ENCODE data around the gene TRPC4. TPM values are rescaled to one million over a fixed set of nuclear protein-coding genes. Genes with fewer than 3 reads are reported as not detected.

The TRPC4 gene
- total RNA-seq, 1 donor from 2014 or later: not detected

GRCh38 chr13:37868691-37869505 is 674 bp downstream of the TRPC4 start:
- peaks cover 11% of the 10 kb centered on the region for H3K27me3 Mint-ChIP-seq (ENCODE audit: unreplicated experiment)
- H3K4me3 Mint-ChIP-seq (ENCODE audit: unreplicated experiment): peak overlapping the region; percentile 87
- no peak for TF ChIP-seq CTCF (IDR thresholded peaks at IDR 0.05; ENCODE audit: partially characterized antibody, unreplicated experiment)
- no peak overlapping the region for H3K27ac Mint-ChIP-seq (ENCODE audit: unreplicated experiment)
- no peak for DNase-seq
- no peaks in the 10 kb centered on the region for H3K36me3 Mint-ChIP-seq (ENCODE audit: unreplicated experiment)
- H3K4me1 Mint-ChIP-seq (ENCODE audit: low read depth, unreplicated experiment): peaks cover 10% of the 10 kb centered on the region
- peaks cover 2% of the 10 kb centered on the region for H3K9me3 Mint-ChIP-seq (ENCODE audit: unreplicated experiment)

DNA sequence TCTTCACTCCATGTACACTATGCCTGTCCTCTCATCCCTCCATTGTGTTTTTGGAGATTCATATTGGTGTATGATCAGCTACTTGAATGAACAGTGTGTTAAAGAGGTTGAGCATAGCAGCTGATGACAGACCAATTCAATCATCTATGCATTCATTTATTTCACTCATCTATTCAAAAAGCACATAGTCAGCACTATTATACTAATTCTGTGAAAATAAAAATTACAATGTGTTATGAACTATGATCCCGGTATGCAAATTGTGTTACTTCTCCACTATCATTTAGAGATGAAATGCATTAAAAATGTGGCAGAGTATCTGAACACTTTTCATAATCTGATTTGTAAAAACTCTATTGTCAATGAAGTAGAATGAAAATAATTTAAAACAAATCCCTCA is 5.9 kb downstream of the TRPC4 start:
- H3K9me3 Mint-ChIP-seq (ENCODE audit: unreplicated experiment): no peaks in the 10 kb centered on the region
- H3K27ac Mint-ChIP-seq (ENCODE audit: unreplicated experiment): no peak overlapping the region
- H3K4me1 Mint-ChIP-seq (ENCODE audit: low read depth, unreplicated experiment): peaks cover 1% of the 10 kb centered on the region
- H3K4me3 Mint-ChIP-seq (ENCODE audit: unreplicated experiment): no peak overlapping the region
- no peaks in the 10 kb centered on the region for H3K36me3 Mint-ChIP-seq (ENCODE audit: unreplicated experiment)
- no peaks in the 10 kb centered on the region for H3K27me3 Mint-ChIP-seq (ENCODE audit: unreplicated experiment)
- DNase-seq: no peak
- no peak for TF ChIP-seq CTCF (IDR thresholded peaks at IDR 0.05; ENCODE audit: partially characterized antibody, unreplicated experiment)

DNA sequence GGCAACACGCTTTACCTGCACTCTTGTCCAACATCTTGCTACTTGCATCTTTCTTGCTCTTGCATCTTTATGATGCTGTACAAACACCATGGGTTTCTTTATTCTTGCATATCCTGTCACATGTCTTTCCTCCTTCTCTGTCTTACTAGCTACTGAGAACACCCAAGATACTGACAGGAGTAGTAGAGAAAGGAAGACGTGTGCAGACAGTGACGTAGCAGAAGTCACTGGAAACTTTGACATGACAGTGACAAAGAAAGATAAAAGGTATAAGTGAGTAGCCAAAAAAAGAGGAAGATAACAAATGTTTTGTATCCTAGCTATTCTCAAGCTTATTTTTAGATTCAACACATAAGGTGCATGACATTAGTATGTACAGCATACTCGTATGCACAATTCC is 34.2 kb downstream of the TRPC4 start:
- H3K9me3 Mint-ChIP-seq (ENCODE audit: unreplicated experiment): no peaks in the 10 kb centered on the region
- no peaks in the 10 kb centered on the region for H3K27me3 Mint-ChIP-seq (ENCODE audit: unreplicated experiment)
- TF ChIP-seq CTCF (IDR thresholded peaks at IDR 0.05; ENCODE audit: partially characterized antibody, unreplicated experiment): no peak
- DNase-seq: no peak
- H3K4me3 Mint-ChIP-seq (ENCODE audit: unreplicated experiment): no peak overlapping the region
- H3K27ac Mint-ChIP-seq (ENCODE audit: unreplicated experiment): no peak overlapping the region
- no peaks in the 10 kb centered on the region for H3K4me1 Mint-ChIP-seq (ENCODE audit: low read depth, unreplicated experiment)
- H3K36me3 Mint-ChIP-seq (ENCODE audit: unreplicated experiment): no peaks in the 10 kb centered on the region

- Mint-ChIP-seq H3K27me3 (ENCODE audit: unreplicated experiment) (peaks cover 1% of the 10 kb centered on the region), H3K36me3 (ENCODE audit: unreplicated experiment) (peaks cover 4% of the 10 kb centered on the region), H3K4me1 (ENCODE audit: low read depth, unreplicated experiment) (no peaks in the 10 kb centered on the region)
Observed at GRCh38 chr13:37833411-37833810, 36.2 kb downstream of the TRPC4 start.

More at GRCh38 chr13:37833411-37833810, 36.2 kb downstream of the TRPC4 start:
- no peak for DNase-seq
- Mint-ChIP-seq H3K4me3 (ENCODE audit: unreplicated experiment) (no peak overlapping the region), H3K27ac (ENCODE audit: unreplicated experiment) (no peak overlapping the region), H3K9me3 (ENCODE audit: unreplicated experiment) (no peaks in the 10 kb centered on the region)
- TF ChIP-seq CTCF (IDR thresholded peaks at IDR 0.05; ENCODE audit: partially characterized antibody, unreplicated experiment): no peak
